WTC11 (cell line): ENCODE data around the gene HRH1.

Experiments used
- ATF2 ChIP-seq: sonication (generic); formaldehyde crosslinking; IDR thresholded peaks from 2 replicates; pipeline ENCODE4 v1.8.1; 2022; ENCODE audit warnings: low read depth, missing genetic modification reagents, borderline replicate concordance
- CTCF ChIP-seq: fragments of 200-600 bp; IDR thresholded peaks from 2 replicates; pipeline ENCODE4 v1.8.0; 2022; ENCODE audit warnings: antibody characterized with exemption
- ESRRA ChIP-seq: sonication (generic); formaldehyde crosslinking; IDR thresholded peaks from 2 replicates; pipeline ENCODE4 v1.8.1; 2022; ENCODE audit warnings: mild to moderate bottlenecking, missing genetic modification reagents, borderline replicate concordance
- FOXJ3 ChIP-seq: sonication (generic); formaldehyde crosslinking; IDR thresholded peaks from 2 replicates; pipeline ENCODE4 v1.9.0; 2021; ENCODE audit warnings: missing genetic modification reagents, mild to moderate bottlenecking, borderline replicate concordance
- FOXP4 ChIP-seq: sonication (generic); formaldehyde crosslinking; IDR thresholded peaks from 2 replicates; pipeline ENCODE4 v1.8.0; 2022; ENCODE audit warnings: mild to moderate bottlenecking, missing genetic modification reagents
- NFE2L1 ChIP-seq: sonication (generic); formaldehyde crosslinking; IDR thresholded peaks from 2 replicates; pipeline ENCODE4 v1.8.1; 2023; ENCODE audit warnings: missing genetic modification reagents
- RELA ChIP-seq: sonication (generic); formaldehyde crosslinking; IDR thresholded peaks from 2 replicates; pipeline ENCODE4 v1.8.1; 2022; ENCODE audit warnings: missing genetic modification reagents, mild to moderate bottlenecking, borderline replicate concordance
- USF1 ChIP-seq: sonication (generic); formaldehyde crosslinking; IDR thresholded peaks from 2 replicates; pipeline ENCODE4 v1.8.0; 2022; ENCODE audit warnings: mild to moderate bottlenecking, missing genetic modification reagents
- TF ChIP-seq, protein P1 (sequence below): sonication (generic); formaldehyde crosslinking; IDR thresholded peaks from 2 replicates; pipeline ENCODE4 v1.8.0; 2022; ENCODE audit warnings: mild to moderate bottlenecking, missing genetic modification reagents

DNA sequence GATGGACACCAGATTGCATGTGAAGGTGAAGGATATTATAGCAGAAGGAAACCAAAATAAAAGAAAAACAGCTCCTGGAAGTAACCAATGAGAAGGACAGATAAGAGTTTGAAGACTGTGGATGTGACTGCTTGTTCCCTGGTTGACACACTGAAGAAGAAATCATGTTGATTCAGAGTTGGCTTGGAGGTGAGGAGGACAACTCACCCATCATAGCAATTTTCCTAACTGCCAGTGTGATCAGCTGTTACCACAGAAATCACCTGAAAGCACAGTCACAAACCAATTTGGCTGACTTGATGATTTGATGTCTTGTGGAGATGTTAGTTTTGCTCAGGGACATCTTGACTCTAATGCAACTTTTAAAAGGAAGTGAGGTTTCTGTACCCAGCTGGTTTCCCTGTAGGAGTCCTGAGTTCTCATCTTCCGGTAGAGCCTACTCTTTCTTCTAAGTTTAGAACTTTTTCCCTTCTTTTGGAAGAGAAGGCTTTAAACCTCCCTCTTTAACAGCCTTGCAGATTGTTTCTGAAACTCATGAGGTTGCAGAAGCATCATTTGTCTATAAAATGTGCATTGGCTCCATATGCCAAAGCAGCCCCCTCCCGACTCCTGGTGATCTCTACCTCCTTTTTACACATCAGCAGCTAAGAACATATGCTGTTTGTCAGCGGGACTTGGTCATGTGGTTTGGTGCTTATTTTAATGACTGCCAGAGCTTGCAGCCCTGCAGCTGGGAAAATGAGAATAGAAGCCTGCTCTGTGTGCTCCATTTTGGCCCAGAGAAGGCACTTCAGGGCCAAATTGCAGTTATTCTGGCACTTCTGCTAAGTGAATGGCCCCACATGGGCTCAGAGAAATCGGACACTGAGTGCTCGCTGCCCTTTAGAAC lies 128.2 kb downstream of the HRH1 start:
- TF ChIP-seq NFE2L1 (no peak), CTCF (no peak), USF1 (CRISPR knock-in tag) (no peak), FOXP4 (no peak), ATF2 (CRISPR knock-in tag) (no peak), ESRRA (CRISPR knock-in tag) (no peak), RELA (no peak), FOXJ3 (CRISPR knock-in tag) (no peak)
- TF ChIP-seq, protein P1, sequence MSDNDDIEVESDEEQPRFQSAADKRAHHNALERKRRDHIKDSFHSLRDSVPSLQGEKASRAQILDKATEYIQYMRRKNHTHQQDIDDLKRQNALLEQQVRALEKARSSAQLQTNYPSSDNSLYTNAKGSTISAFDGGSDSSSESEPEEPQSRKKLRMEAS (CRISPR knock-in tag) = no peak
